ENCODE data around the gene UBE2I. TPM values are rescaled to one million over a fixed set of nuclear protein-coding genes. Genes with fewer than 3 reads are reported as not detected.

UBE2I gene
- total RNA-seq, 2 experiments from 2014 or later = 207 to 237 TPM

- H3K27me3 Mint-ChIP-seq (ENCODE audit: low read depth) = peaks cover 2% of the 10 kb centered on the region
- ChIA-PET CTCF (interaction anchor here (1.1 to 1.5 kb wide), 2 partner anchors 9 to 43 kb away, joined by 4 to 7 read pairs; no protein-coding TSS in a partner anchor), POLR2A (interaction anchor here (1.1 kb wide), 1 partner anchor 9 kb away, joined by 3 read pairs; no protein-coding TSS in a partner anchor)
- ATAC-seq (no peak), DNase-seq (no peak)
- H3K27ac Mint-ChIP-seq = no peak overlapping the region
- peaks cover 28% of the 10 kb centered on the region for H3K4me1 Mint-ChIP-seq (ENCODE audit: low read depth)
- H3K9me3 Mint-ChIP-seq (ENCODE audit: insufficient read depth) = no peaks in the 10 kb centered on the region
- no peak overlapping the region for H3K4me3 Mint-ChIP-seq
- H3K36me3 Mint-ChIP-seq (ENCODE audit: low read depth) = no peaks in the 10 kb centered on the region
These were observed 9.6 kb upstream of the UBE2I start for GRCh38 chr16:1299868-1300203.

- H3K27me3 Mint-ChIP-seq (ENCODE audit: low read depth) = peaks cover 2% of the 10 kb centered on the region
- DNase-seq = peak; percentile 80
- H3K36me3 Mint-ChIP-seq (ENCODE audit: low read depth) = no peaks in the 10 kb centered on the region
- peaks cover 34% of the 10 kb centered on the region for H3K4me1 Mint-ChIP-seq (ENCODE audit: low read depth)
- CTCF ChIA-PET = interaction anchor here (1.0 to 1.5 kb wide), 4 partner anchors 10 to 42 kb away, joined by 3 to 7 read pairs (median 4); no protein-coding TSS in a partner anchor
- H3K9me3 Mint-ChIP-seq (ENCODE audit: insufficient read depth) = no peaks in the 10 kb centered on the region
- POLR2A ChIA-PET = interaction anchor here (1.1 kb wide), 1 partner anchor 8 kb away, joined by 3 read pairs; no protein-coding TSS in a partner anchor
- peak; percentile 90 for ATAC-seq
- H3K27ac Mint-ChIP-seq = no peak overlapping the region
- H3K4me3 Mint-ChIP-seq = no peak overlapping the region
These were observed 8.6 kb upstream of the UBE2I start for GRCh38 chr16:1300664-1301476.

GRCh38 chr16:1301562-1301961 is 7.9 kb upstream of the UBE2I start:
- Mint-ChIP-seq H3K36me3 (ENCODE audit: low read depth) (no peaks in the 10 kb centered on the region), H3K9me3 (ENCODE audit: insufficient read depth) (no peaks in the 10 kb centered on the region), H3K27me3 (ENCODE audit: low read depth) (peaks cover 2% of the 10 kb centered on the region), H3K4me1 (ENCODE audit: low read depth) (peaks cover 41% of the 10 kb centered on the region), H3K27ac (no peak overlapping the region), H3K4me3 (peak overlapping the region; percentile 4)
- ChIA-PET POLR2A (no interaction called here), CTCF (interaction anchor here (1.0 to 1.5 kb wide), 2 partner anchors 11 to 14 kb away, joined by 3 to 7 read pairs; no protein-coding TSS in a partner anchor)
- ATAC-seq (no peak), DNase-seq (no peak)

- Mint-ChIP-seq H3K4me3 (no peak overlapping the region), H3K9me3 (ENCODE audit: insufficient read depth) (no peaks in the 10 kb centered on the region), H3K4me1 (ENCODE audit: low read depth) (peaks cover 47% of the 10 kb centered on the region), H3K36me3 (ENCODE audit: low read depth) (peaks cover 8% of the 10 kb centered on the region), H3K27ac (peak overlapping the region; percentile 86), H3K27me3 (ENCODE audit: low read depth) (no peaks in the 10 kb centered on the region)
- ChIA-PET CTCF (no interaction called here), POLR2A (interaction anchor here (0.6 kb wide), 2 partner anchors 115 to 306 kb away, joined by 3 to 4 read pairs; partner anchors contain the start of genes CRAMP1, IFT140 and UQCC4)
- no peak for ATAC-seq
- peak; percentile 38 for DNase-seq
These were observed 3.6 kb upstream of the UBE2I start for GRCh38 chr16:1305823-1306222.

GRCh38 chr16:1306334-1306733 is 3.1 kb upstream of the UBE2I start:
- Mint-ChIP-seq H3K4me1 (ENCODE audit: low read depth) (peaks cover 51% of the 10 kb centered on the region), H3K4me3 (peak overlapping the region; percentile 25), H3K27me3 (ENCODE audit: low read depth) (no peaks in the 10 kb centered on the region), H3K27ac (peak overlapping the region; percentile 86), H3K9me3 (ENCODE audit: insufficient read depth) (no peaks in the 10 kb centered on the region), H3K36me3 (ENCODE audit: low read depth) (peaks cover 14% of the 10 kb centered on the region)
- CTCF ChIA-PET = no interaction called here
- POLR2A ChIA-PET = interaction anchor here (0.6 kb wide), 1 partner anchor 114 kb away, joined by 4 read pairs; the partner anchor contains the start of gene UQCC4
- DNase-seq (no peak), ATAC-seq (no peak)

GRCh38 chr16:1308036-1308976 is 1.1 kb upstream of the UBE2I start:
- H3K27ac Mint-ChIP-seq = peak overlapping the region; percentile 100
- peaks cover 61% of the 10 kb centered on the region for H3K4me1 Mint-ChIP-seq (ENCODE audit: low read depth)
- DNase-seq (no peak), ATAC-seq (no peak)
- peak overlapping the region; percentile 84 for H3K4me3 Mint-ChIP-seq
- H3K36me3 Mint-ChIP-seq (ENCODE audit: low read depth) = peaks cover 19% of the 10 kb centered on the region
- no peaks in the 10 kb centered on the region for H3K27me3 Mint-ChIP-seq (ENCODE audit: low read depth)
- no peaks in the 10 kb centered on the region for H3K9me3 Mint-ChIP-seq (ENCODE audit: insufficient read depth)
- ChIA-PET POLR2A (interaction anchor here (0.6 to 1.8 kb wide), 9 partner anchors 8 to 1492 kb away, joined by 3 to 15 read pairs (median 3); partner anchors contain the start of genes GNG13, RPS2 and UQCC4), CTCF (interaction anchor here (1.0 kb wide), 1 partner anchor 474 kb away, joined by 3 read pairs; the partner anchor contains the start of genes NUBP2 and SPSB3)

- H3K36me3 Mint-ChIP-seq (ENCODE audit: low read depth) = peaks cover 26% of the 10 kb centered on the region
- peak; percentile 66 for DNase-seq
- no peaks in the 10 kb centered on the region for H3K27me3 Mint-ChIP-seq (ENCODE audit: low read depth)
- H3K4me3 Mint-ChIP-seq = peak overlapping the region; percentile 97
- peak overlapping the region; percentile 94 for H3K27ac Mint-ChIP-seq
- ATAC-seq = peak; percentile 44
- ChIA-PET CTCF (no interaction called here), POLR2A (interaction anchor here (1.0 to 1.8 kb wide), 8 partner anchors 19 to 654 kb away, joined by 3 to 15 read pairs (median 4); partner anchors contain the start of genes RPS2 and UQCC4)
- H3K4me1 Mint-ChIP-seq (ENCODE audit: low read depth) = peaks cover 49% of the 10 kb centered on the region
- no peaks in the 10 kb centered on the region for H3K9me3 Mint-ChIP-seq (ENCODE audit: insufficient read depth)
These were observed 724 bp downstream of the UBE2I start for GRCh38 chr16:1309888-1310831.

GRCh38 chr16:1310832-1311200 is 1.4 kb downstream of the UBE2I start:
- peaks cover 46% of the 10 kb centered on the region for H3K4me1 Mint-ChIP-seq (ENCODE audit: low read depth)
- no peaks in the 10 kb centered on the region for H3K9me3 Mint-ChIP-seq (ENCODE audit: insufficient read depth)
- ChIA-PET CTCF (no interaction called here), POLR2A (interaction anchor here (0.7 to 1.0 kb wide), 3 partner anchors 18 to 69 kb away, joined by 3 to 4 read pairs (median 3); no protein-coding TSS in a partner anchor)
- DNase-seq (peak; percentile 70), ATAC-seq (peak; percentile 12)
- peaks cover 29% of the 10 kb centered on the region for H3K36me3 Mint-ChIP-seq (ENCODE audit: low read depth)
- H3K27ac Mint-ChIP-seq = peak overlapping the region; percentile 94
- no peaks in the 10 kb centered on the region for H3K27me3 Mint-ChIP-seq (ENCODE audit: low read depth)
- H3K4me3 Mint-ChIP-seq = peak overlapping the region; percentile 97

GRCh38 chr16:1311212-1311737 is 1.8 kb downstream of the UBE2I start:
- H3K27me3 Mint-ChIP-seq (ENCODE audit: low read depth) = no peaks in the 10 kb centered on the region
- H3K4me1 Mint-ChIP-seq (ENCODE audit: low read depth) = peaks cover 42% of the 10 kb centered on the region
- peak overlapping the region; percentile 97 for H3K4me3 Mint-ChIP-seq
- peak overlapping the region; percentile 94 for H3K27ac Mint-ChIP-seq
- CTCF ChIA-PET = interaction anchor here (1.1 kb wide), 1 partner anchor 19 kb away, joined by 3 read pairs; no protein-coding TSS in a partner anchor
- peaks cover 32% of the 10 kb centered on the region for H3K36me3 Mint-ChIP-seq (ENCODE audit: low read depth)
- DNase-seq = no peak
- no peaks in the 10 kb centered on the region for H3K9me3 Mint-ChIP-seq (ENCODE audit: insufficient read depth)
- POLR2A ChIA-PET = interaction anchor here (0.6 to 1.3 kb wide), 6 partner anchors 18 to 166 kb away, joined by 3 to 5 read pairs (median 4); no protein-coding TSS in a partner anchor
- ATAC-seq = no peak

- ATAC-seq = no peak
- peak overlapping the region; percentile 11 for H3K27ac Mint-ChIP-seq
- H3K27me3 Mint-ChIP-seq (ENCODE audit: low read depth) = no peaks in the 10 kb centered on the region
- peaks cover 38% of the 10 kb centered on the region for H3K4me1 Mint-ChIP-seq (ENCODE audit: low read depth)
- POLR2A ChIA-PET = interaction anchor here (0.6 to 1.3 kb wide), 4 partner anchors 21 to 166 kb away, joined by 3 to 5 read pairs (median 4); partner anchors contain the start of gene BAIAP3
- H3K9me3 Mint-ChIP-seq (ENCODE audit: insufficient read depth) = no peaks in the 10 kb centered on the region
- DNase-seq = no peak
- H3K4me3 Mint-ChIP-seq = peak overlapping the region; percentile 97
- peaks cover 38% of the 10 kb centered on the region for H3K36me3 Mint-ChIP-seq (ENCODE audit: low read depth)
- CTCF ChIA-PET = interaction anchor here (1.1 kb wide), 1 partner anchor 19 kb away, joined by 3 read pairs; no protein-coding TSS in a partner anchor
These were observed 2.5 kb downstream of the UBE2I start for GRCh38 chr16:1311738-1312466.
